ENCODE data around the gene CCNI2. TPM values are rescaled to one million over a fixed set of nuclear protein-coding genes. Genes with fewer than 3 reads are reported as not detected.

CCNI2 gene
- 1 to 10 TPM; 4.3 to 4.6 TPM for total RNA-seq

- peaks cover 20% of the 10 kb centered on the region for H3K4me1 Mint-ChIP-seq
- ChIA-PET CTCF (interaction anchor here (0.5 to 1.7 kb wide), 12 partner anchors 9 to 1253 kb away, joined by 3 to 11 read pairs (median 3); partner anchors contain the start of gene KIF3A), POLR2A (interaction anchor here (0.6 to 1.4 kb wide), 6 partner anchors 9 to 106 kb away, joined by 3 to 5 read pairs (median 3); no protein-coding TSS in a partner anchor)
- no peaks in the 10 kb centered on the region for H3K9me3 Mint-ChIP-seq (ENCODE audit: low read depth)
- ATAC-seq (peak; percentile 73), DNase-seq (peak; percentile 77)
- peak within 1 kb of the TSS; percentile 68 for H3K4me3 Mint-ChIP-seq
- no peak within 1 kb of the TSS for H3K27ac Mint-ChIP-seq
- peaks cover 9% of the 10 kb centered on the region for H3K36me3 Mint-ChIP-seq (ENCODE audit: low read depth)
- intact Hi-C loops (cut with DNase I, micrococcal nuclease): loop anchor here (1.0 to 2.0 kb wide), 2 partner anchors 10 to 74 kb away; partner anchors contain the start of gene KIF3A (in 1 of the 2)
- no peaks in the 10 kb centered on the region for H3K27me3 Mint-ChIP-seq
Observed at GRCh38 chr5:132746954-132747615, at the start of gene CCNI2. Gene CCNI2, plus strand, starts transcription at chr5:132747426. Its CDS starts 70 bp downstream, at chr5:132747496.

- Mint-ChIP-seq H3K27me3 (no peaks in the 10 kb centered on the region), H3K4me3 (no peak overlapping the region), H3K9me3 (ENCODE audit: low read depth) (no peaks in the 10 kb centered on the region), H3K4me1 (no peaks in the 10 kb centered on the region), H3K27ac (no peak overlapping the region), H3K36me3 (ENCODE audit: low read depth) (peaks cover 19% of the 10 kb centered on the region)
- ChIA-PET CTCF (interaction anchor here (1.0 to 1.6 kb wide), 5 partner anchors 10 to 121 kb away, joined by 3 to 4 read pairs (median 3); no protein-coding TSS in a partner anchor), POLR2A (no interaction called here)
- DNase-seq (no peak), ATAC-seq (no peak)
- intact Hi-C loops (cut with DNase I, micrococcal nuclease): no loop called here
Observed at GRCh38 chr5:132704875-132705274, 42.4 kb upstream of the CCNI2 start.

GRCh38 chr5:132708645-132709044 is 38.6 kb upstream of the CCNI2 start:
- CTCF ChIA-PET: interaction anchor here (0.6 to 1.7 kb wide), 5 partner anchors 8 to 72 kb away, joined by 3 to 4 read pairs (median 3); no protein-coding TSS in a partner anchor
- Mint-ChIP-seq H3K4me1 (no peaks in the 10 kb centered on the region), H3K36me3 (ENCODE audit: low read depth) (peaks cover 7% of the 10 kb centered on the region), H3K9me3 (ENCODE audit: low read depth) (no peaks in the 10 kb centered on the region), H3K27ac (no peak overlapping the region), H3K27me3 (no peaks in the 10 kb centered on the region), H3K4me3 (no peak overlapping the region)
- DNase-seq (no peak), ATAC-seq (no peak)
- POLR2A ChIA-PET: interaction anchor here (0.6 to 0.7 kb wide), 2 partner anchors 19 to 34 kb away, joined by 3 to 5 read pairs; no protein-coding TSS in a partner anchor
- intact Hi-C loops (cut with DNase I, micrococcal nuclease): no loop called here

- Mint-ChIP-seq H3K27me3 (no peaks in the 10 kb centered on the region), H3K4me3 (peak overlapping the region; percentile 41), H3K4me1 (peaks cover 11% of the 10 kb centered on the region), H3K27ac (no peak overlapping the region), H3K36me3 (ENCODE audit: low read depth) (peaks cover 10% of the 10 kb centered on the region), H3K9me3 (ENCODE audit: low read depth) (no peaks in the 10 kb centered on the region)
- CTCF ChIA-PET: interaction anchor here (0.6 to 2.9 kb wide), 11 partner anchors 12 to 209 kb away, joined by 3 to 14 read pairs (median 3); no protein-coding TSS in a partner anchor
- POLR2A ChIA-PET: no interaction called here
- DNase-seq (no peak), ATAC-seq (peak; percentile 86)
- intact Hi-C loops (cut with DNase I, micrococcal nuclease): loop anchor here (1.0 to 5.0 kb wide), 5 partner anchors 74 to 188 kb away; no protein-coding TSS in a partner anchor
Observed at GRCh38 chr5:132714456-132715307, 32.5 kb upstream of the CCNI2 start.

GRCh38 chr5:132718544-132719312 is 28.5 kb upstream of the CCNI2 start:
- no peaks in the 10 kb centered on the region for H3K9me3 Mint-ChIP-seq (ENCODE audit: low read depth)
- H3K4me3 Mint-ChIP-seq: no peak overlapping the region
- CTCF ChIA-PET: interaction anchor here (0.7 to 1.2 kb wide), 2 partner anchors 11 to 180 kb away, joined by 3 read pairs; no protein-coding TSS in a partner anchor
- H3K36me3 Mint-ChIP-seq (ENCODE audit: low read depth): peaks cover 5% of the 10 kb centered on the region
- intact Hi-C loops (cut with DNase I, micrococcal nuclease): no loop called here
- H3K4me1 Mint-ChIP-seq: peaks cover 11% of the 10 kb centered on the region
- no peak for DNase-seq
- ATAC-seq: no peak
- POLR2A ChIA-PET: interaction anchor here (0.6 kb wide), 1 partner anchor 206 kb away, joined by 3 read pairs; no protein-coding TSS in a partner anchor
- no peak overlapping the region for H3K27ac Mint-ChIP-seq
- no peaks in the 10 kb centered on the region for H3K27me3 Mint-ChIP-seq

- POLR2A ChIA-PET: interaction anchor here (0.6 kb wide), 1 partner anchor 16 kb away, joined by 6 read pairs; no protein-coding TSS in a partner anchor
- Mint-ChIP-seq H3K9me3 (ENCODE audit: low read depth) (no peaks in the 10 kb centered on the region), H3K4me3 (no peak overlapping the region), H3K27ac (no peak overlapping the region), H3K4me1 (peaks cover 5% of the 10 kb centered on the region), H3K36me3 (ENCODE audit: low read depth) (peaks cover 10% of the 10 kb centered on the region), H3K27me3 (no peaks in the 10 kb centered on the region)
- ATAC-seq (no peak), DNase-seq (no peak)
- CTCF ChIA-PET: interaction anchor here (0.8 kb wide), 1 partner anchor 10 kb away, joined by 3 read pairs; no protein-coding TSS in a partner anchor
- intact Hi-C loops (cut with DNase I, micrococcal nuclease): no loop called here
Observed at GRCh38 chr5:132725745-132726144, 21.5 kb upstream of the CCNI2 start.

- Mint-ChIP-seq H3K4me1 (peaks cover 8% of the 10 kb centered on the region), H3K36me3 (ENCODE audit: low read depth) (peaks cover 8% of the 10 kb centered on the region), H3K27ac (no peak overlapping the region), H3K9me3 (ENCODE audit: low read depth) (no peaks in the 10 kb centered on the region), H3K4me3 (no peak overlapping the region), H3K27me3 (no peaks in the 10 kb centered on the region)
- ChIA-PET CTCF (interaction anchor here (0.6 to 1.2 kb wide), 3 partner anchors 27 to 90 kb away, joined by 3 to 4 read pairs (median 4); no protein-coding TSS in a partner anchor), POLR2A (no interaction called here)
- intact Hi-C loops (cut with DNase I, micrococcal nuclease): no loop called here
- DNase-seq (no peak), ATAC-seq (no peak)
Observed at GRCh38 chr5:132729896-132730295, 17.3 kb upstream of the CCNI2 start.

- ChIA-PET CTCF (no interaction called here), POLR2A (no interaction called here)
- intact Hi-C loops (cut with DNase I, micrococcal nuclease): no loop called here
- Mint-ChIP-seq H3K4me1 (peaks cover 30% of the 10 kb centered on the region), H3K36me3 (ENCODE audit: low read depth) (peaks cover 8% of the 10 kb centered on the region), H3K9me3 (ENCODE audit: low read depth) (no peaks in the 10 kb centered on the region), H3K4me3 (no peak overlapping the region), H3K27me3 (no peaks in the 10 kb centered on the region), H3K27ac (no peak overlapping the region)
- DNase-seq (no peak), ATAC-seq (no peak)
Observed at GRCh38 chr5:132733499-132734148, 13.6 kb upstream of the CCNI2 start.

GRCh38 chr5:132734687-132735086 is 12.5 kb upstream of the CCNI2 start:
- ATAC-seq: no peak
- H3K4me3 Mint-ChIP-seq: no peak overlapping the region
- H3K4me1 Mint-ChIP-seq: peaks cover 30% of the 10 kb centered on the region
- no peaks in the 10 kb centered on the region for H3K27me3 Mint-ChIP-seq
- no peak for DNase-seq
- intact Hi-C loops (cut with DNase I, micrococcal nuclease): loop anchor here (5.0 kb wide), 2 partner anchors 88 to 207 kb away; no protein-coding TSS in a partner anchor
- CTCF ChIA-PET: no interaction called here
- no peaks in the 10 kb centered on the region for H3K9me3 Mint-ChIP-seq (ENCODE audit: low read depth)
- POLR2A ChIA-PET: interaction anchor here (0.6 kb wide), 1 partner anchor 1233 kb away, joined by 3 read pairs; no protein-coding TSS in a partner anchor
- H3K36me3 Mint-ChIP-seq (ENCODE audit: low read depth): peaks cover 7% of the 10 kb centered on the region
- H3K27ac Mint-ChIP-seq: no peak overlapping the region
